H1 (cell line): Measurements from ENCODE around the gene WWP2. TPM values are rescaled to one million over a fixed set of nuclear protein-coding genes. Genes with fewer than 3 reads are reported as not detected.

ENCODE experiments used
- CTCF ChIA-PET: fragments of 300-600 bp; sonication (Branson Sonifier 250); formaldehyde crosslinking; loops from one replicate; lab custom pipeline; 2021; ENCODE audit not compliant: partially characterized antibody; lab: Charles Lee
- POLR2A ChIA-PET: fragments of 300-600 bp; sonication (Branson Sonifier 250); formaldehyde crosslinking; loops from one replicate; lab custom pipeline; 2021; ENCODE audit warnings: inconsistent platforms; ENCODE audit not compliant: partially characterized antibody; lab: Charles Lee
- DNase-seq, 2 experiments: peaks; one replicate each; pipeline versions ENCODE4 v3.0.0 to v3.0.0-alpha.2; 2010 to 2022; ENCODE audit warnings: low spot score in 2 of 2, low read depth in 1 of 2, mixed read lengths in 1 of 2
- FAIRE-seq: peaks from 2 replicates; lab custom pipeline; 2011; peaks lifted over from hg19 to GRCh38; lab: Jason Lieb, UNC
- H2AFZ ChIP-seq: 2 replicates; pipeline ENCODE4 v1.8.1; 2012; ENCODE audit warnings: low read length, inconsistent platforms
- H2AK5ac ChIP-seq: 2 replicates; pipeline ENCODE4 v1.6.1; 2013; ENCODE audit warnings: low read depth, low read length
- H2BK120ac ChIP-seq: replicated peaks from 2 replicates; pipeline ENCODE3; 2013; ENCODE audit warnings: low read depth, low read length, inconsistent platforms
- H2BK12ac ChIP-seq: 2 replicates; pipeline ENCODE4 v1.6.1; 2013; ENCODE audit warnings: low read depth, low read length
- H2BK15ac ChIP-seq: 2 replicates; pipeline ENCODE4 v1.6.1; 2013; ENCODE audit warnings: low read length
- H2BK20ac ChIP-seq: 2 replicates; pipeline ENCODE4 v1.6.1; 2013; ENCODE audit warnings: low read length
- H2BK5ac ChIP-seq: 2 replicates; pipeline ENCODE4 v1.6.1; 2013; ENCODE audit warnings: low read depth, low read length
- H3K14ac ChIP-seq: 2 replicates; pipeline ENCODE4 v1.6.1; 2013; ENCODE audit warnings: inconsistent platforms; ENCODE audit not compliant: insufficient read length
- H3K18ac ChIP-seq: 2 replicates; pipeline ENCODE4 v1.6.1; 2013; ENCODE audit warnings: low read length; ENCODE audit errors: extremely low read depth
- H3K23ac ChIP-seq: 2 replicates; pipeline ENCODE4 v1.6.1; 2013; ENCODE audit warnings: inconsistent platforms; ENCODE audit not compliant: insufficient read length
- H3K23me2 ChIP-seq: 2 replicates; pipeline ENCODE4 v1.6.1; 2013; ENCODE audit warnings: low read depth, low read length
- H3K27ac ChIP-seq: 2 replicates; pipeline ENCODE4 v1.6.1; 2011; ENCODE audit warnings: low read depth, low read length, inconsistent platforms
- H3K27me3 ChIP-seq, 4 experiments: replicated peaks in 1 of 4; 1 replicate in 1 of 4; 2 replicates in 3 of 4; pipeline versions ENCODE4 v1.6.1 to v1.8.1; 2011 to 2013; ENCODE audit warnings: low read length in 3 of 4, mild to moderate bottlenecking in 3 of 4, inconsistent platforms in 2 of 4, mixed read lengths in 2 of 4, moderate library complexity in 1 of 4; ENCODE audit not compliant: control insufficient read depth in 3 of 4, insufficient read depth in 3 of 4; ENCODE audit errors: extremely low read depth in 1 of 4
- H3K36me3 ChIP-seq, 4 experiments: 2 replicates each; pipeline versions ENCODE4 v1.6.1 to v1.8.1; 2011 to 2013; ENCODE audit warnings: mild to moderate bottlenecking in 4 of 4, low read length in 3 of 4, moderate library complexity in 2 of 4, control low read depth in 1 of 4, inconsistent platforms in 1 of 4; ENCODE audit not compliant: insufficient read depth in 4 of 4, control insufficient read depth in 2 of 4
- H3K4ac ChIP-seq: replicated peaks from 2 replicates; pipeline ENCODE3; 2013; ENCODE audit warnings: low read length, low read depth, mixed read lengths, inconsistent platforms; ENCODE audit not compliant: insufficient read length
- H3K4me1 ChIP-seq, 4 experiments: replicated peaks in 1 of 4; 1 replicate in 1 of 4; 2 replicates in 3 of 4; pipeline versions ENCODE4 v1.6.1 to v1.8.1; 2011 to 2013; ENCODE audit warnings: low read length in 3 of 4, inconsistent platforms in 2 of 4, mixed read lengths in 1 of 4; ENCODE audit not compliant: insufficient read depth in 4 of 4, control insufficient read depth in 3 of 4
- H3K4me2 ChIP-seq, 2 experiments: 2 replicates each; pipeline versions ENCODE4 v1.6.1 to v1.8.1; 2011 to 2013; ENCODE audit warnings: low read depth in 2 of 2, low read length in 2 of 2, control low read depth in 1 of 2, inconsistent platforms in 1 of 2, mild to moderate bottlenecking in 1 of 2; ENCODE audit not compliant: insufficient read depth in 1 of 2
- H3K4me3 ChIP-seq, 4 experiments: fragments of 200-600, 300-600 bp in 1 of 4; sonication (generic), shearing (Covaris generic), sonication (Bioruptor Twin) in 1 of 4; 2 replicates each; pipeline versions ENCODE4 v1.5.1 to v1.8.1; 2011 to 2016; ENCODE audit warnings: low read length in 4 of 4, low read depth in 3 of 4, control low read depth in 2 of 4, inconsistent platforms in 2 of 4, mild to moderate bottlenecking in 2 of 4, mixed read lengths in 1 of 4, moderate library complexity in 1 of 4; ENCODE audit not compliant: insufficient read depth in 2 of 4; ENCODE audit errors: extremely low read depth in 1 of 4
- H3K56ac ChIP-seq: replicated peaks from 2 replicates; pipeline ENCODE3; 2013; ENCODE audit warnings: low read depth, mild to moderate bottlenecking, mixed read lengths, low read length, inconsistent platforms; ENCODE audit not compliant: insufficient read length
- H3K79me1 ChIP-seq: 2 replicates; pipeline ENCODE4 v1.6.1; 2013; ENCODE audit warnings: low read depth, low read length, control low read depth
- H3K79me2 ChIP-seq, 2 experiments: 2 replicates each; pipeline versions ENCODE4 v1.6.1 to v1.8.1; 2012 to 2013; ENCODE audit warnings: low read length in 2 of 2, mild to moderate bottlenecking in 2 of 2, inconsistent platforms in 1 of 2; ENCODE audit not compliant: insufficient read depth in 2 of 2, control insufficient read depth in 1 of 2
- H3K9ac ChIP-seq, 4 experiments: replicated peaks in 1 of 4; 1 replicate in 1 of 4; 2 replicates in 3 of 4; pipeline versions ENCODE4 v1.6.1 to v1.8.1; 2011 to 2013; ENCODE audit warnings: low read depth in 3 of 4, low read length in 3 of 4, control low read depth in 2 of 4, mild to moderate bottlenecking in 2 of 4, moderate library complexity in 2 of 4, inconsistent platforms in 1 of 4; ENCODE audit errors: extremely low read depth in 1 of 4
- H3K9me3 ChIP-seq, 2 experiments: 2 replicates each; pipeline versions ENCODE4 v1.6.1 to v1.8.1; 2012 to 2013; ENCODE audit warnings: mild to moderate bottlenecking in 2 of 2, moderate library complexity in 2 of 2, control low read depth in 1 of 2, inconsistent platforms in 1 of 2, low read depth in 1 of 2, low read length in 1 of 2, mixed read lengths in 1 of 2; ENCODE audit not compliant: insufficient read depth in 2 of 2
- H4K20me1 ChIP-seq, 2 experiments: replicated peaks in 1 of 2; 2 replicates each; pipeline versions ENCODE3 to v1.8.1; 2011 to 2013; ENCODE audit warnings: inconsistent platforms in 2 of 2, low read length in 2 of 2, mild to moderate bottlenecking in 1 of 2; ENCODE audit not compliant: insufficient read depth in 2 of 2, control insufficient read depth in 1 of 2
- H4K5ac ChIP-seq: 2 replicates; pipeline ENCODE4 v1.6.1; 2013; ENCODE audit warnings: low read length, low read depth, mixed read lengths, inconsistent platforms; ENCODE audit not compliant: insufficient read length
- H4K8ac ChIP-seq: 2 replicates; pipeline ENCODE4 v1.8.0; 2013; ENCODE audit warnings: mild to moderate bottlenecking, moderate library complexity, low read length, inconsistent platforms; ENCODE audit not compliant: insufficient read depth; ENCODE audit errors: extremely low read depth
- H4K91ac ChIP-seq: replicated peaks from 2 replicates; pipeline ENCODE3; 2013; ENCODE audit warnings: low read length, mixed read lengths, inconsistent platforms; ENCODE audit not compliant: insufficient read length
- CEBPB ChIP-seq: IDR thresholded peaks from 2 replicates; pipeline ENCODE4 v1.6.1; 2012; ENCODE audit warnings: low read depth, low read length
- CHD2 ChIP-seq: IDR thresholded peaks from 2 replicates; pipeline ENCODE4 v1.6.1; 2012; ENCODE audit warnings: low read length, improper control_type of control experiment
- CREB1 ChIP-seq: IDR thresholded peaks from 2 replicates; pipeline ENCODE4 v1.6.1; 2012; ENCODE audit warnings: inconsistent platforms
- CTBP2 ChIP-seq: IDR thresholded peaks from 2 replicates; pipeline ENCODE4 v1.7.0; 2011; ENCODE audit warnings: borderline replicate concordance, mild to moderate bottlenecking, moderate library complexity, mixed read lengths, low read length; ENCODE audit not compliant: insufficient read depth, insufficient read length
- KDM1A ChIP-seq: fragments of 200-600, 300-600 bp; sonication (generic); IDR thresholded peaks from 2 replicates; pipeline ENCODE4 v1.7.1; 2016; ENCODE audit warnings: mild to moderate bottlenecking, low read length, borderline replicate concordance
- KDM4A ChIP-seq: IDR thresholded peaks from one replicate; pipeline ENCODE4 v1.7.1; 2012; ENCODE audit warnings: low read depth, mild to moderate bottlenecking, moderate library complexity, low read length, inconsistent platforms; ENCODE audit not compliant: severe bottlenecking
- KDM5A ChIP-seq: fragments of 200-600 bp; IDR thresholded peaks from 2 replicates; pipeline ENCODE4 v1.7.1; 2012; ENCODE audit warnings: mild to moderate bottlenecking, low read length, inconsistent platforms, mixed read lengths
- PHF8 ChIP-seq: fragments of 200-600 bp; sonication (generic); conservative IDR thresholded peaks from 2 replicates; pipeline ENCODE4 v1.7.1; 2012; ENCODE audit warnings: low read depth, mild to moderate bottlenecking, inconsistent platforms, low read length, moderate library complexity
- POLR2A ChIP-seq, 2 experiments: IDR thresholded peaks; 1 replicate in 1 of 2; 2 replicates in 1 of 2; pipeline ENCODE4 v1.6.1; 2011; ENCODE audit warnings: low read depth in 2 of 2, low read length in 2 of 2, mild to moderate bottlenecking in 2 of 2; ENCODE audit errors: control extremely low read depth in 1 of 2
- RBBP5 ChIP-seq: IDR thresholded peaks from 2 replicates; pipeline ENCODE4 v1.7.1; 2012; ENCODE audit warnings: low read depth, mild to moderate bottlenecking, inconsistent platforms, low read length, moderate library complexity, borderline replicate concordance
- RNF2 ChIP-seq: fragments of 200-900, 300-1000 bp; sonication (generic); IDR thresholded peaks from 2 replicates; pipeline ENCODE4 v1.7.1; 2016; ENCODE audit warnings: borderline replicate concordance, low read depth, mild to moderate bottlenecking, antibody characterized with exemption, low read length; ENCODE audit not compliant: poor library complexity, severe bottlenecking; ENCODE audit errors: missing control alignments
- SIN3A ChIP-seq, 2 experiments: IDR thresholded peaks in 1 of 2; conservative IDR thresholded peaks in 1 of 2; 2 replicates each; pipeline ENCODE4 v1.6.1; 2011 to 2012; ENCODE audit warnings: low read length in 2 of 2, improper control_type of control experiment in 1 of 2, low read depth in 1 of 2, mild to moderate bottlenecking in 1 of 2
- YY1 ChIP-seq: IDR thresholded peaks from 2 replicates; pipeline ENCODE4 v1.6.1; 2011; ENCODE audit warnings: low read depth, mild to moderate bottlenecking, low read length
- WGBS, 2 experiments: shearing (Covaris generic) in 1 of 2; methylation state at CpG; one replicate each; pipeline versions ENCODE4 v1.1.6 to v1.1.7; 2013 to 2015; ENCODE audit warnings: low lambda C conversion rate in 2 of 2, mixed read lengths in 2 of 2, inconsistent platforms in 1 of 2, low coverage in 1 of 2, missing lambda C conversion rate in 1 of 2; ENCODE audit not compliant: insufficient replicate concordance in 2 of 2, insufficient coverage in 1 of 2, insufficient read length in 1 of 2; ENCODE audit errors: extremely low coverage in 1 of 2, missing lambda C conversion rate in 1 of 2; 5-methylcytosine and 5-hydroxymethylcytosine counted together
- polyA plus RNA-seq, 7 experiments: library from polyadenylated mRNA; depleted of rRNA in 3 of 7; stranded (reverse) in 5 of 7; unstranded in 2 of 7; fragments of >200 nt in 5 of 7; fragments of 200-250 nt in 2 of 7; gene quantifications; 1 replicate in 5 of 7; 2 replicates in 1 of 7; 4 replicates in 1 of 7; pipeline versions ENCODE4 v1.2.1 to v1.2.3, GENCODE V29; 2011 to 2013; ENCODE audit warnings: missing spikeins in 2 of 7, mixed read lengths in 2 of 7
- total RNA-seq: library from RNA; stranded (reverse); fragmentation: NEBNext Ultra II Directional; extraction: Animal tissue kit (Norgen Biotek cat#: 25700); gene quantifications from 2 replicates; pipeline ENCODE4 v1.2.1, GENCODE V29; 2021
- TF ChIP-seq, protein P1 (sequence below): IDR thresholded peaks from 2 replicates; pipeline ENCODE4 v1.6.1; 2011; ENCODE audit warnings: low read depth, mild to moderate bottlenecking, low read length; ENCODE audit not compliant: insufficient read depth

WWP2 gene
- total and polyA plus RNA-seq, 2 of the 8 experiments (the other 6 are each of a cell fraction or from before 2014, with no cell fraction given), result 14.1 to 42.2 TPM

DNA sequence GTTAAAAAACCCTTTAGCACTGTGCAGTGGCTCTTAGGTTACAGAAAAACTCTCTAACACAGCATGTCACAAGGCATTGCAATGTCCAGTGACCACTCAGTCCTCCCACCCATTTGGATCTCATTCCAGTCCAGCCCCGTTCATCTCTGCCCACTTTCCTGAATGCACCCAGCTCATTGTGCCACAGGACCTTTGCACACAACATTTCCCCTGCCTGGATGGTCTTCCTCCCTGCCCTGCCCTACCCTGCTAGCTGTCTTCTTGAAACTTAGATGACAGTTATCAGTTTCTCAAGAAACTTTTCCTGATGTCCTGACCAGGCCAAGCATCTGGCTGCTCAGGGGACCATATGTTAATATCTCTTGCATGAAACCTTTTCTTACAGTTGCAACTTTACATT lies 67.2 kb downstream of the WWP2 start:
- no peak overlapping the region for H3K4ac ChIP-seq
- DNase-seq (no peak), FAIRE-seq (no peak)
- H3K4me3 ChIP-seq, result no peak overlapping the region
- H2BK15ac ChIP-seq, result no peak overlapping the region
- no peaks in the 10 kb centered on the region for H3K9me3 ChIP-seq
- no peak overlapping the region for H3K27ac ChIP-seq
- no peak overlapping the region for H2BK12ac ChIP-seq
- no peak overlapping the region for H3K56ac ChIP-seq
- 96% methylated on average over 1 of the region's 1 CpG; no CpG with 5 or more reads in 1 of the 2 experiments for WGBS, 2 experiments
- H2AFZ ChIP-seq, result no peak overlapping the region
- no peak overlapping the region for H2BK5ac ChIP-seq
- H3K23ac ChIP-seq, result no peak overlapping the region
- no peaks in the 10 kb centered on the region for H3K79me2 ChIP-seq
- no peak overlapping the region for H4K5ac ChIP-seq
- no peak overlapping the region for H2BK20ac ChIP-seq
- H3K18ac ChIP-seq, result no peak overlapping the region
- H3K23me2 ChIP-seq, result no peaks in the 10 kb centered on the region
- POLR2A ChIA-PET, result no interaction called here
- H4K8ac ChIP-seq, result no peak overlapping the region
- no peak overlapping the region for H2AK5ac ChIP-seq
- H4K20me1 ChIP-seq, result peaks cover 0 to 5% of the 10 kb centered on the region in 2 experiments
- no peak overlapping the region for H3K9ac ChIP-seq
- CTCF ChIA-PET, result interaction anchor here (0.7 to 0.9 kb wide), 3 partner anchors 14 to 32 kb away, joined by 3 read pairs; no protein-coding TSS in a partner anchor
- peaks cover 1 to 9% (median 6%) of the 10 kb centered on the region in 4 experiments; a peak in 4 of 7 replicates for H3K4me1 ChIP-seq
- H4K91ac ChIP-seq, result no peak overlapping the region
- H3K79me1 ChIP-seq, result no peaks in the 10 kb centered on the region
- H3K14ac ChIP-seq, result no peak overlapping the region
- H3K36me3 ChIP-seq, result no peaks in the 10 kb centered on the region; a peak in 1 of 8 replicates
- no peak overlapping the region for H3K4me2 ChIP-seq
- no peaks in the 10 kb centered on the region for H3K27me3 ChIP-seq
- no peak overlapping the region for H2BK120ac ChIP-seq
- no peak for TF ChIP-seq KDM1A
- no peak for TF ChIP-seq RNF2
- no peak for TF ChIP-seq SIN3A (conservative IDR thresholded peaks at IDR 0.05 in 1 of 2, IDR thresholded peaks at IDR 0.05 in 1 of 2; ENCODE audit: low read depth in 1 of 2, low read length in 2 of 2)
- TF ChIP-seq YY1, result no peak
- no peak for TF ChIP-seq CEBPB
- TF ChIP-seq RBBP5, result no peak
- TF ChIP-seq CHD2, result no peak
- no peak for TF ChIP-seq KDM5A
- no peak for TF ChIP-seq POLR2A (IDR thresholded peaks at IDR 0.05; ENCODE audit: control extremely low read depth in 1 of 2, low read depth in 2 of 2, low read length in 2 of 2)
- TF ChIP-seq CTBP2, result no peak
- TF ChIP-seq, protein P1, sequence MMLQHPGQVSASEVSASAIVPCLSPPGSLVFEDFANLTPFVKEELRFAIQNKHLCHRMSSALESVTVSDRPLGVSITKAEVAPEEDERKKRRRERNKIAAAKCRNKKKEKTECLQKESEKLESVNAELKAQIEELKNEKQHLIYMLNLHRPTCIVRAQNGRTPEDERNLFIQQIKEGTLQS, result no peak
- TF ChIP-seq CREB1, result no peak
- no peak for TF ChIP-seq PHF8
- TF ChIP-seq KDM4A, result no peak
